Activated CD8-positive, alpha-beta T cell treated with anti-CD3 and anti-CD28 coated beads for 36 hours (primary cell): ENCODE results near the gene SERPIND1. TPM values are rescaled to one million over a fixed set of nuclear protein-coding genes. Genes with fewer than 3 reads are reported as not detected.

Experiments
- ATAC-seq: fragments of 200-7000 bp; cut with Tn5 transposase; one replicate; pipeline ENCODE4 v1.10.0; 2021; ENCODE audit warnings: mild to moderate bottlenecking, moderate library complexity
- CTCF ChIA-PET: fragments of 350-600 bp; sonication (Branson Sonifier 250); formaldehyde crosslinking; loops from one replicate; lab custom pipeline; 2021; ENCODE audit warnings: antibody characterized with exemption; lab: Charles Lee
- POLR2A ChIA-PET: fragments of 350-600 bp; sonication (Branson Sonifier 250); formaldehyde crosslinking; loops from one replicate; lab custom pipeline; 2021; ENCODE audit warnings: antibody characterized with exemption; lab: Charles Lee
- DNase-seq: peaks from one replicate; pipeline ENCODE4 v3.0.0-alpha.2; 2020
- H3K27ac Mint-ChIP-seq: one replicate; pipeline ENCODE4 v1.8.0; 2021; ENCODE audit warnings: mild to moderate bottlenecking, mixed read lengths
- H3K27me3 Mint-ChIP-seq: one replicate; pipeline ENCODE4 v1.8.0; 2021; ENCODE audit warnings: mixed read lengths
- H3K36me3 Mint-ChIP-seq: one replicate; pipeline ENCODE4 v1.8.0; 2021; ENCODE audit warnings: low read depth, mixed read lengths
- H3K4me1 Mint-ChIP-seq: one replicate; pipeline ENCODE4 v1.8.0; 2021; ENCODE audit warnings: low read depth, mixed read lengths
- H3K4me3 Mint-ChIP-seq: one replicate; pipeline ENCODE4 v1.8.0; 2021; ENCODE audit warnings: mild to moderate bottlenecking, moderate library complexity, mixed read lengths
- H3K9me3 Mint-ChIP-seq: one replicate; pipeline ENCODE4 v1.8.0; 2021; ENCODE audit warnings: mixed read lengths
- CTCF ChIP-seq: fragments of 200-600 bp; IDR thresholded peaks from one replicate; pipeline ENCODE4 v1.8.0; 2022; ENCODE audit warnings: antibody characterized with exemption, mild to moderate bottlenecking
- intact Hi-C: fragments of 100-400 bp; cut with micrococcal nuclease; formaldehyde crosslinking; loops from one replicate; pipeline ENCODE4 v1.10.0; 2022
- total RNA-seq, 2 experiments: library from RNA; stranded (reverse); gene quantifications; one replicate each; pipeline ENCODE4 v1.2.3, GENCODE V29; 2021

The SERPIND1 gene
- total RNA-seq, 2 experiments from 2014 or later = not detected

DNA sequence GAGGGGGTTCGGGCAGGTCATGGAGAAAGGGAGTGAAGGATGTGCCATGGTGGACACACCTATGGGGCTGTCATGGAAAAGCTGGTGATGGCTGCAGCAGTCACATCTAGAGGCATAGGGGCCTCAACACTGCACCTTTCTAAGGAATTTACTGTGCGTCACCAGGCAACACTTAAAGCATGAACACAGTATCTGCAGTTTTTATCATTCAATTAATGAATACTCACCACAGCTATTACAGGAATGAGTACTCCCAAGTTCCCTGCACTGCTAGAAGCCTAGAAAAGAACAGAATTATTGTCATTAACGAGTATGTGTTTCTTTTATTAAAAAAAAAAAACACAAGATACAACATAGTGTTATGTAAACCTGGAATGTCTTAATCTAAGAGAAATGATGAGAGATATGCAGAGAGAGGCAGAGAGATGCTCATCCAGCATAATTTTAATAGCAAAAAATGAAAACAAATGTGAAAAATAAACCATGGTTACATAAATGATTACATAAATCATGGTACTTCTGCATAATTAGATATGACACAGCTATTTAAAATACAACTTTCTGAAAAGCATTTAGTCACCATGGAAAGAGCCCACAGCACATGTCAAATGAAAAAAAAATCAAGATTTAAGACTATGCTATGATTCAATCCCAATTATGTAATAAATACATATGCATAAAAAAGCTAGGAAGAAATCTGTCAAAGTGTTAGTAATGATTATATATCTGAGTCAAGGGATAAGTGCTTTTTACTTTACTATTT lies 19.2 kb downstream of the SERPIND1 start:
- H3K36me3 Mint-ChIP-seq = peaks cover 17% of the 10 kb centered on the region
- no peak overlapping the region for H3K27ac Mint-ChIP-seq
- intact Hi-C loops = no loop called here
- DNase-seq (no peak), ATAC-seq (no peak)
- no peaks in the 10 kb centered on the region for H3K27me3 Mint-ChIP-seq
- POLR2A ChIA-PET = no interaction called here
- H3K9me3 Mint-ChIP-seq = no peaks in the 10 kb centered on the region
- no peak overlapping the region for H3K4me3 Mint-ChIP-seq
- no peak for TF ChIP-seq CTCF
- no peaks in the 10 kb centered on the region for H3K4me1 Mint-ChIP-seq
- CTCF ChIA-PET = interaction anchor here (0.8 to 7.0 kb wide), 4 partner anchors 11 to 64 kb away, joined by 3 to 57 read pairs (median 4); no protein-coding TSS in a partner anchor

DNA sequence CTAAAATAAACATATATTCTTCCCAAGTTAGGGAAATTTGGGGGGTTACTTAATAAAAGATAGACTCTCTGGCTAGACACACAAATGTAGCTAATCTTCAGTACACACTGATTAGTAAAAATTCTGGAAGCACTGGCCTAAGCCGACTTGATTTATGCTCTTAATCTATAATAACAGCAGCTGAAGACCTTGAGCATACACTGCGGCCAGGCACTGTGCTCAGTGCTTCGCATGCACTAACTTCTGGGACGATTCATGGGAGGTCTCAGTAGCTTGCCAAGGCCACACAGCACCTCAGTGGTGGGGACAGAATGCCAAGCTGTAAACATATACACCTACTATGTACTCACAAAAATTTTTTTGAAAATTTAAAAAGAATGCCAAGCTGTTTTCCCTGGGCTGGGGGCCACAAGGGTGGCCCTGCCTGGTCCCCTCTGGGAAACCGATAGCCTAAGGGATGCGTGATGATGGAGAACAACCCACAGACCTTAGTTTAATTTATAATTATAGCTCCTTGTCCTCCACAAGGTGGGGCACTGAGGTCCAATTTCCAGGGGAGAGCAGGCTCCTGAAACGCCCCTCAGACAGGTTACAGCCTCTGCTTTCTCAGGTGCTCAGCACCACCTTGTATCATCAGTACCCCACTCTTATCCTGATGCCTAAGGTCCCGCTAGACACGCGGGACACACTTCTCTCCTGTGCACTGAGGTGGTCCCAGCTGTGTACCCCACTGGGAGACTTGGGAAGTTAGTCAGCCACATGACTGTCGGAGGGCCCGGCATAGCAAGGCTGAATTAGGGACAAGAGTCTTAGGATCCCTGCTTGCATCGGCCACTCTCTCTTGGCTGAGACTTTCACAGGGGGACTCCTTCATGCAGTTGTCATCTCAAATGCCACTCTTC lies 20.1 kb downstream of the SERPIND1 start:
- TF ChIP-seq CTCF = no peak
- H3K4me1 Mint-ChIP-seq = no peaks in the 10 kb centered on the region
- H3K9me3 Mint-ChIP-seq = no peaks in the 10 kb centered on the region
- ChIA-PET CTCF (interaction anchor here (0.8 to 7.0 kb wide), 5 partner anchors 10 to 63 kb away, joined by 3 to 57 read pairs (median 3); no protein-coding TSS in a partner anchor), POLR2A (interaction anchor here (1.4 kb wide), 1 partner anchor 41 kb away, joined by 3 read pairs; no protein-coding TSS in a partner anchor)
- no peaks in the 10 kb centered on the region for H3K27me3 Mint-ChIP-seq
- peaks cover 25% of the 10 kb centered on the region for H3K36me3 Mint-ChIP-seq
- no peak overlapping the region for H3K27ac Mint-ChIP-seq
- DNase-seq (no peak), ATAC-seq (no peak)
- intact Hi-C loops = no loop called here
- no peak overlapping the region for H3K4me3 Mint-ChIP-seq

DNA sequence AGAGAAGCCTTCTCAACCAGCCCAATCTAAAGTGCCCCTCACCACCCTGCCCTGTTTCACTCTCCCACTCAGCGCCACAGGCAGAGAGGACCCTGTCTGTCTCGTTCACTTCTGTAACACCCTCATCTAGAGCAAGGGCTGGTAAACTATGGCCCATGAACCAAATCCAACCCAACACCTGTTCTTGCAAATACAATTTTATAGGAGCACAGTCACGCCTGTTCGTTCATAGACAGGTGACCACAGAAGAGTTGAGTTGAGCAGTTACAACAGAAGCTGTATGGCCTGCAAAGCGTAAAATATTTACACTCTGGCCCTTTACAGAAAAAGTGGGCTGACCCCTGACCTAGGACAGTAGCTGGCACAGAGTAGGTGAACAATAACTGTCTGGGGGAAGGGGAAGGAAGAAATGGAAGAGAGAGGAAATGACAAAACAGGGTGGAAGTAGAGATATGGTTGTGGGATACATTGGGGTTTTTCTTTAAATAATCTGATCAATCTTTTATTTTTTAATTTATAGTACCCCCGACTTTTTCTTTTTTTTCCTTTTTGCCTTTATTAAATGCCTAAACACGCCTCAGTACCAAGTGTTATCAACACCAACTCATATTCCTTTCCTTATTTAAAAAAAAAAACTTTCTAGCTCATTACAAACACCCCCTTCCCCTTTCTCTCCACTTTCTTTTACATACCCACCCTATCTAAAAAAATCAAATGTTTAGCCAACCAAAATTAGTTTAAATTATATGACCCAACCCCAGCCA lies 20.9 kb downstream of the SERPIND1 start:
- POLR2A ChIA-PET = interaction anchor here (1.4 kb wide), 1 partner anchor 40 kb away, joined by 3 read pairs; no protein-coding TSS in a partner anchor
- TF ChIP-seq CTCF = no peak
- no peak overlapping the region for H3K27ac Mint-ChIP-seq

DNA sequence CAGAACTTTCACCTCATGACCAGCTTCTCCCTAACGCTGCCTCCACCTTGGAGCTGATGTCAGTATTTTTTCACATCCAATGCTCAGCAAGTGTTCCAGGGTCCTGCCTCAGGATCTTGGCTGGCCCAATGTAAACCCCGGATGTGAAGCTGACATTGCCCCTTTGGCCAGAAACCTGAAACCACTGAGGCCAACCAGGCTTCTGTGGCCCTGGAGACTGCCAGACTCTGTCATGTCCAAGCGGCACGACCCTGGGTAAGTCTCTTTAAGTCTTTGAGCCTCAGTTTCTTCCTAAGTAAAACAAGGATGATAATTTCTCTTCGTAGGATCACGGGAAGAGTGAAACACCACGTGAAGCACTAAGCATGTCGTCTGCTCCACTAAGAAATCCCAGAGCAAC lies 22.8 kb downstream of the SERPIND1 start:
- no peak for ATAC-seq
- Mint-ChIP-seq H3K4me1 (no peaks in the 10 kb centered on the region), H3K9me3 (no peaks in the 10 kb centered on the region), H3K27ac (no peak overlapping the region), H3K27me3 (no peaks in the 10 kb centered on the region), H3K4me3 (no peak overlapping the region), H3K36me3 (peaks cover 29% of the 10 kb centered on the region)
- no peak for TF ChIP-seq CTCF
- POLR2A ChIA-PET = interaction anchor here (1.0 kb wide), 1 partner anchor 15 kb away, joined by 3 read pairs; no protein-coding TSS in a partner anchor
- CTCF ChIA-PET = interaction anchor here (7.0 kb wide), 1 partner anchor 14 kb away, joined by 57 read pairs; no protein-coding TSS in a partner anchor
- DNase-seq = no peak
- intact Hi-C loops = no loop called here

More for the DNA sequence above, 20.9 kb downstream of the SERPIND1 start:
- Mint-ChIP-seq H3K27me3 (no peaks in the 10 kb centered on the region), H3K4me1 (no peaks in the 10 kb centered on the region), H3K9me3 (no peaks in the 10 kb centered on the region), H3K4me3 (no peak overlapping the region), H3K36me3 (peaks cover 27% of the 10 kb centered on the region)
- CTCF ChIA-PET = interaction anchor here (0.9 to 7.0 kb wide), 3 partner anchors 12 to 167 kb away, joined by 3 to 57 read pairs (median 3); no protein-coding TSS in a partner anchor
- intact Hi-C loops = no loop called here
- DNase-seq = no peak
- no peak for ATAC-seq
